OCI-LY3 (cell line): ENCODE results near the gene PGAM5.

Experiments
- EZH2phosphoT487 ChIP-seq: fragments of 200-600 bp; shearing (Covaris generic); IDR thresholded peaks from 2 replicates; pipeline ENCODE4 v1.6.1; 2018; ENCODE audit warnings: antibody characterized with exemption, mixed run types, low read depth
- TF ChIP-seq, protein P1 (sequence below): fragments of 200-600, 300-600 bp; sonication (generic); IDR thresholded peaks from 2 replicates; pipeline ENCODE4 v1.5.1; 2014; ENCODE audit warnings: antibody characterized with exemption, low read length, low read depth

- TF ChIP-seq, protein P1, sequence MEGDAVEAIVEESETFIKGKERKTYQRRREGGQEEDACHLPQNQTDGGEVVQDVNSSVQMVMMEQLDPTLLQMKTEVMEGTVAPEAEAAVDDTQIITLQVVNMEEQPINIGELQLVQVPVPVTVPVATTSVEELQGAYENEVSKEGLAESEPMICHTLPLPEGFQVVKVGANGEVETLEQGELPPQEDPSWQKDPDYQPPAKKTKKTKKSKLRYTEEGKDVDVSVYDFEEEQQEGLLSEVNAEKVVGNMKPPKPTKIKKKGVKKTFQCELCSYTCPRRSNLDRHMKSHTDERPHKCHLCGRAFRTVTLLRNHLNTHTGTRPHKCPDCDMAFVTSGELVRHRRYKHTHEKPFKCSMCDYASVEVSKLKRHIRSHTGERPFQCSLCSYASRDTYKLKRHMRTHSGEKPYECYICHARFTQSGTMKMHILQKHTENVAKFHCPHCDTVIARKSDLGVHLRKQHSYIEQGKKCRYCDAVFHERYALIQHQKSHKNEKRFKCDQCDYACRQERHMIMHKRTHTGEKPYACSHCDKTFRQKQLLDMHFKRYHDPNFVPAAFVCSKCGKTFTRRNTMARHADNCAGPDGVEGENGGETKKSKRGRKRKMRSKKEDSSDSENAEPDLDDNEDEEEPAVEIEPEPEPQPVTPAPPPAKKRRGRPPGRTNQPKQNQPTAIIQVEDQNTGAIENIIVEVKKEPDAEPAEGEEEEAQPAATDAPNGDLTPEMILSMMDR = no peak
- no peak for TF ChIP-seq EZH2phosphoT487
Observed at GRCh38 chr12:132675757-132676432, 34.7 kb upstream of the PGAM5 start.
